GM12891 (cell line): Measurements from ENCODE around the gene GSTCD.

ENCODE experiments used
- POLR2A ChIP-seq: IDR thresholded peaks from 2 replicates; pipeline ENCODE4 v1.6.1; 2011; ENCODE audit warnings: low read depth, low read length, control low read depth
- POLR2AphosphoS5 ChIP-seq: IDR thresholded peaks from 2 replicates; pipeline ENCODE4 v1.6.1; 2011; ENCODE audit warnings: low read depth, low read length, control low read depth
- POU2F2 ChIP-seq: IDR thresholded peaks from 2 replicates; pipeline ENCODE4 v1.6.1; 2011; ENCODE audit warnings: low read depth, mild to moderate bottlenecking, control low read depth, low read length, moderate library complexity
- SPI1 ChIP-seq: IDR thresholded peaks from 2 replicates; pipeline ENCODE4 v1.6.1; 2011; ENCODE audit warnings: low read depth, low read length, control low read depth
- TAF1 ChIP-seq: IDR thresholded peaks from 2 replicates; pipeline ENCODE4 v1.6.1; 2011; ENCODE audit warnings: low read depth, low read length, control low read depth

- TF ChIP-seq POLR2A, result no peak
- TF ChIP-seq SPI1, result no peak
- TF ChIP-seq POU2F2, result no peak
- no peak for TF ChIP-seq POLR2AphosphoS5
- TF ChIP-seq TAF1, result no peak
These were observed 10.6 kb downstream of the GSTCD start for GRCh38 chr4:105719204-105719603.
